ENCODE data around the gene AMPD3. TPM values are rescaled to one million over a fixed set of nuclear protein-coding genes. Genes with fewer than 3 reads are reported as not detected.

AMPD3 gene
- polyA plus RNA-seq, 1 donor = 5.0 TPM

- no peaks in the 10 kb centered on the region for H3K27me3 ChIP-seq (ENCODE audit: control insufficient read depth, insufficient read depth, low read length)
- H3K4me3 ChIP-seq (ENCODE audit: low read length) = no peak overlapping the region
- H3K9me3 ChIP-seq (ENCODE audit: control insufficient read depth, low read depth, low read length) = no peaks in the 10 kb centered on the region
- no CpG with 5 or more reads among the region's 2 CpGs for WGBS (ENCODE audit: insufficient coverage, low lambda C conversion rate)
- H3K27ac ChIP-seq (ENCODE audit: low read length) = no peak overlapping the region
- no peaks in the 10 kb centered on the region for H3K36me3 ChIP-seq (ENCODE audit: control insufficient read depth, insufficient read depth, low read length)
- H3K4me1 ChIP-seq (ENCODE audit: control insufficient read depth, insufficient read depth, low read length) = no peaks in the 10 kb centered on the region
- DNase-seq = no peak
Measured at GRCh38 chr11:10480760-10481159, 25.7 kb downstream of the AMPD3 start.

GRCh38 chr11:10481560-10482349 is 26.7 kb downstream of the AMPD3 start:
- no CpG with 5 or more reads among the region's 16 CpGs for WGBS (ENCODE audit: insufficient coverage, low lambda C conversion rate)
- DNase-seq = no peak
- Histone ChIP-seq H3K27ac (ENCODE audit: low read length) (no peak overlapping the region), H3K36me3 (ENCODE audit: control insufficient read depth, insufficient read depth, low read length) (no peaks in the 10 kb centered on the region), H3K4me3 (ENCODE audit: low read length) (no peak overlapping the region), H3K4me1 (ENCODE audit: control insufficient read depth, insufficient read depth, low read length) (no peaks in the 10 kb centered on the region), H3K9me3 (ENCODE audit: control insufficient read depth, low read depth, low read length) (no peaks in the 10 kb centered on the region), H3K27me3 (ENCODE audit: control insufficient read depth, insufficient read depth, low read length) (no peaks in the 10 kb centered on the region)

- DNase-seq = no peak
- Histone ChIP-seq H3K4me3 (ENCODE audit: low read length) (no peak overlapping the region), H3K36me3 (ENCODE audit: control insufficient read depth, insufficient read depth, low read length) (no peaks in the 10 kb centered on the region), H3K27me3 (ENCODE audit: control insufficient read depth, insufficient read depth, low read length) (no peaks in the 10 kb centered on the region), H3K4me1 (ENCODE audit: control insufficient read depth, insufficient read depth, low read length) (no peaks in the 10 kb centered on the region), H3K9me3 (ENCODE audit: control insufficient read depth, low read depth, low read length) (no peaks in the 10 kb centered on the region), H3K27ac (ENCODE audit: low read length) (no peak overlapping the region)
- no CpG with 5 or more reads among the region's 1 CpG for WGBS (ENCODE audit: insufficient coverage, low lambda C conversion rate)
Measured at GRCh38 chr11:10483174-10483573, 28.1 kb downstream of the AMPD3 start.

GRCh38 chr11:10483584-10483983 is 28.5 kb downstream of the AMPD3 start:
- WGBS (ENCODE audit: insufficient coverage, low lambda C conversion rate) = no CpG with 5 or more reads among the region's 3 CpGs
- Histone ChIP-seq H3K27me3 (ENCODE audit: control insufficient read depth, insufficient read depth, low read length) (no peaks in the 10 kb centered on the region), H3K36me3 (ENCODE audit: control insufficient read depth, insufficient read depth, low read length) (no peaks in the 10 kb centered on the region), H3K9me3 (ENCODE audit: control insufficient read depth, low read depth, low read length) (no peaks in the 10 kb centered on the region), H3K4me3 (ENCODE audit: low read length) (no peak overlapping the region), H3K27ac (ENCODE audit: low read length) (no peak overlapping the region), H3K4me1 (ENCODE audit: control insufficient read depth, insufficient read depth, low read length) (no peaks in the 10 kb centered on the region)
- DNase-seq = no peak

- Histone ChIP-seq H3K27ac (ENCODE audit: low read length) (no peak overlapping the region), H3K36me3 (ENCODE audit: control insufficient read depth, insufficient read depth, low read length) (no peaks in the 10 kb centered on the region), H3K4me3 (ENCODE audit: low read length) (no peak overlapping the region), H3K27me3 (ENCODE audit: control insufficient read depth, insufficient read depth, low read length) (no peaks in the 10 kb centered on the region), H3K9me3 (ENCODE audit: control insufficient read depth, low read depth, low read length) (no peaks in the 10 kb centered on the region), H3K4me1 (ENCODE audit: control insufficient read depth, insufficient read depth, low read length) (no peaks in the 10 kb centered on the region)
- no peak for DNase-seq
- 100% methylated on average over 2 of the region's 16 CpGs for WGBS (ENCODE audit: insufficient coverage, low lambda C conversion rate)
Measured at GRCh38 chr11:10484461-10485180, 29.6 kb downstream of the AMPD3 start.

- H3K36me3 ChIP-seq (ENCODE audit: control insufficient read depth, insufficient read depth, low read length) = no peaks in the 10 kb centered on the region
- no peak overlapping the region for H3K27ac ChIP-seq (ENCODE audit: low read length)
- DNase-seq = no peak
- no peak overlapping the region for H3K4me3 ChIP-seq (ENCODE audit: low read length)
- H3K9me3 ChIP-seq (ENCODE audit: control insufficient read depth, low read depth, low read length) = no peaks in the 10 kb centered on the region
- no peaks in the 10 kb centered on the region for H3K4me1 ChIP-seq (ENCODE audit: control insufficient read depth, insufficient read depth, low read length)
- WGBS (ENCODE audit: insufficient coverage, low lambda C conversion rate) = no CpG with 5 or more reads among the region's 2 CpGs
- no peaks in the 10 kb centered on the region for H3K27me3 ChIP-seq (ENCODE audit: control insufficient read depth, insufficient read depth, low read length)
Measured at GRCh38 chr11:10485646-10486045, 30.6 kb downstream of the AMPD3 start.

GRCh38 chr11:10486161-10486840 is 31.2 kb downstream of the AMPD3 start:
- no peaks in the 10 kb centered on the region for H3K9me3 ChIP-seq (ENCODE audit: control insufficient read depth, low read depth, low read length)
- H3K27me3 ChIP-seq (ENCODE audit: control insufficient read depth, insufficient read depth, low read length) = no peaks in the 10 kb centered on the region
- 100% methylated on average over 1 of the region's 10 CpGs for WGBS (ENCODE audit: insufficient coverage, low lambda C conversion rate)
- H3K4me3 ChIP-seq (ENCODE audit: low read length) = no peak overlapping the region
- no peak overlapping the region for H3K27ac ChIP-seq (ENCODE audit: low read length)
- H3K4me1 ChIP-seq (ENCODE audit: control insufficient read depth, insufficient read depth, low read length) = no peaks in the 10 kb centered on the region
- DNase-seq = no peak
- H3K36me3 ChIP-seq (ENCODE audit: control insufficient read depth, insufficient read depth, low read length) = no peaks in the 10 kb centered on the region

- Histone ChIP-seq H3K4me3 (ENCODE audit: low read length) (no peak overlapping the region), H3K27ac (ENCODE audit: low read length) (no peak overlapping the region), H3K36me3 (ENCODE audit: control insufficient read depth, insufficient read depth, low read length) (no peaks in the 10 kb centered on the region), H3K4me1 (ENCODE audit: control insufficient read depth, insufficient read depth, low read length) (no peaks in the 10 kb centered on the region), H3K27me3 (ENCODE audit: control insufficient read depth, insufficient read depth, low read length) (no peaks in the 10 kb centered on the region), H3K9me3 (ENCODE audit: control insufficient read depth, low read depth, low read length) (no peaks in the 10 kb centered on the region)
- DNase-seq = no peak
- no CpG with 5 or more reads among the region's 16 CpGs for WGBS (ENCODE audit: insufficient coverage, low lambda C conversion rate)
Measured at GRCh38 chr11:10487002-10487647, 32.1 kb downstream of the AMPD3 start.

- no peak for DNase-seq
- no peaks in the 10 kb centered on the region for H3K36me3 ChIP-seq (ENCODE audit: control insufficient read depth, insufficient read depth, low read length)
- no peaks in the 10 kb centered on the region for H3K27me3 ChIP-seq (ENCODE audit: control insufficient read depth, insufficient read depth, low read length)
- no peaks in the 10 kb centered on the region for H3K9me3 ChIP-seq (ENCODE audit: control insufficient read depth, low read depth, low read length)
- H3K4me3 ChIP-seq (ENCODE audit: low read length) = no peak overlapping the region
- WGBS (ENCODE audit: insufficient coverage, low lambda C conversion rate) = no CpG with 5 or more reads among the region's 13 CpGs
- H3K4me1 ChIP-seq (ENCODE audit: control insufficient read depth, insufficient read depth, low read length) = peaks cover 4% of the 10 kb centered on the region
- H3K27ac ChIP-seq (ENCODE audit: low read length) = no peak overlapping the region
Measured at GRCh38 chr11:10488121-10488933, 33.3 kb downstream of the AMPD3 start.
